ENCODE results near the gene OR52L1.

- TF ChIP-seq CTCF (IDR thresholded peaks at IDR 0.05) (no peak), POLR2A (IDR thresholded peaks at IDR 0.05) (no peak)
Measured at GRCh38 chr11:5967708-5968107, 19.1 kb downstream of the OR52L1 start.

All from testis (tissue), 2 donors.